GM19463 (cell line): ENCODE data around the gene NLGN1.

Experiments
- ATAC-seq: cut with Tn5 transposase; IDR thresholded peaks from one replicate; pipeline ENCODE4 v1.9.1; 2021; ENCODE audit warnings: mild to moderate bottlenecking, moderate library complexity; ENCODE audit not compliant: unreplicated experiment

NLGN1 gene

GRCh38 chr3:173945806-173946205 lies 548.3 kb downstream of the NLGN1 start:
- no peak for ATAC-seq

DNA sequence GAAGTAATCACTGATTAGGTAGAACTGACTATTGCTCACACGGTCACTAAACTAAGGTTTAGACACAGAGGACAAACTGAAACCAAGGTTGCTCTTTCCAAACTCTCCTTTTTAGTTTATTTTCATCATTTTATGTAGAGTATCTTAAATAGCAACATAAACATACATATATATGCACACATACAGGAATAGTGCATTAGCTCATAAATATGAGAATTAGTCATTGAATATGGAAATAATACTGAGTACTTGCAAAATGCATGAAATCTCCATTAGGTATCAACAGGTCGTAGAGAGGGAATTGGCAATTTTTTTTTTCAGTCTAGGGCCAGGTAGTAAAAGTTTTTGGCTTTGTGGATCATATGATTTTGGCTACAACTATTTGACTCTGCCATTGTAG lies 557.1 kb downstream of the NLGN1 start:
- ATAC-seq = no peak

DNA sequence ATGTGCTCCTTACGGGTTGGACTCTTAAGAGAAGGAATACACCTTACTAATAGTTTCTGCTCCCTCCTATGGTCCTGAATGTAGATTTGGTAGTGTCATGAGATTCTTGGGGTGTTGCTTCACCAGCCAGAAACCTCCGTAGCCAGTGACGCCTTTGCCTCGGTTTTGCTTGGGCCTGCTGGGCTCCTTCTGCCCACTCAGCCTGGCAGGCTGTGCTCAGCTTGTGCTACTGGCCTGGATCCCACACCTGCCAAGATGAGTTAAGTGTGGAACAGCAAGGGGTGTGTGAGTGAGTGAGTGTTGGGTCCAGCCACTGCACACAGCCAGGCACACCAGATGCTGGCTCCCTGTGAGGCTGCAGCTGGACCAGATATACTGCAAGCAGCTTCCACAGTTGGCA lies 560.1 kb downstream of the NLGN1 start:
- no peak for ATAC-seq

GRCh38 chr3:173958805-173959204 lies 561.3 kb downstream of the NLGN1 start:
- no peak for ATAC-seq

DNA sequence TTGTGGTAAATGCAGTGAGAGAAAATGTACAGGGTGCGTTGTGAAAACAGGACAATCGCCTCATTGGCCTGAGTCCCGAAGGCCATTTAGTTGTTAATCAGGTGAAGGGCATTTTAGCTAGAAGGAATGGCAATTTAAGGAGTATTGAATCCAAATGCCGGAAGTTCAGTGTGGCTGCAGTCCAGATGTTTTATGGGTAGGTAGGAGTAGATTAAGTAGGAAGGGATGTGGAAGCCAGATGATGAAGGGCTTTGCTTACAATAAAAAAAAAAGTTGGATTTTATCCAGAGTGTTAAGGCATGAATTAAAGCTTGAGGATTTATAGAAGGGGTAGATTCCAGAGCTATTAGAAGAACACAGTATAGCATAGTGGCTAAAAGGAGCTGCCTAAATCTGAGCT lies 572.7 kb downstream of the NLGN1 start:
- no peak for ATAC-seq

DNA sequence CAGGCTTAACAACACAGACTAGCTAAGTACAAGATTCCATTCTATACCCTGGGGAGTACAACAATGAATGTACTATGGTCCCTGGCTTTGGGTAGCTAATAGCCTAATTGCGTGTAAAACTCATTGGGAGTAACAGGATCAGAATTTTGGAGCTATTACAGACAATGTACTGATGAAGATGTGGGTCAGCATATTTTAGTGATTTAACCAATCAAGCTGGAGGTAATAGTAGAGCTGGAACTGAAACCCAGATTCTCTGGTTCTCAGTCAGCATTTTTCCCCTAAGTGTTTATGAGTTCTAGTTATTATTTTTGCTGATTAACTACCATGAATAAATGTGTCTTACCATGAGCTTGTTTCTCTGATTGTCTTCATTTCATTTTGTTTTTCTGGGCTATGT lies 578.7 kb downstream of the NLGN1 start:
- ATAC-seq = peak; percentile 68

GRCh38 chr3:173977747-173978146 lies 580.2 kb downstream of the NLGN1 start:
- ATAC-seq = no peak

- no peak for ATAC-seq
Observed at GRCh38 chr3:173983343-173983742, 585.8 kb downstream of the NLGN1 start.

GRCh38 chr3:173986861-173987410 lies 589.4 kb downstream of the NLGN1 start:
- ATAC-seq = no peak

GRCh38 chr3:173988909-173989308 lies 591.4 kb downstream of the NLGN1 start:
- no peak for ATAC-seq

GRCh38 chr3:173992416-173992815 lies 594.9 kb downstream of the NLGN1 start:
- ATAC-seq = no peak

- ATAC-seq = no peak
Observed at GRCh38 chr3:173993299-173993698, 595.8 kb downstream of the NLGN1 start.

DNA sequence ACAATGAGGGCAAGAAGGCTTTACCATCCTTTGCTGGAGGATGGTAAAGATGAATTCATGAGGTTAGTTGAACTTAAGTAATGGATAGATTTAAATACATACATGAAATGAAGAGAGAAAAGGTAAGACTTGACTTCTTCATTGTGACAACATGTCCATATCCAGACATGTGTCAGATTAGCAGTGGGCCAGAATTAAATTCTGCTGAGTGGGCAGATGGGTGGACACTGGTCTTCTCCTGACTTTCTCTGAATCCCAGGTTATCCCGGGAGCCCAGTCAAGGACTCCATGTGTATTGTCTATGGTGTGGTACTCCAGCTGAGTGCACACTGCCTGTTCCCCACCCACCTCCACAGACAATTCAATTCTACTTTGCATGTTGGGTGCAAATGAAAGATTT lies 603.1 kb downstream of the NLGN1 start:
- ATAC-seq = no peak

DNA sequence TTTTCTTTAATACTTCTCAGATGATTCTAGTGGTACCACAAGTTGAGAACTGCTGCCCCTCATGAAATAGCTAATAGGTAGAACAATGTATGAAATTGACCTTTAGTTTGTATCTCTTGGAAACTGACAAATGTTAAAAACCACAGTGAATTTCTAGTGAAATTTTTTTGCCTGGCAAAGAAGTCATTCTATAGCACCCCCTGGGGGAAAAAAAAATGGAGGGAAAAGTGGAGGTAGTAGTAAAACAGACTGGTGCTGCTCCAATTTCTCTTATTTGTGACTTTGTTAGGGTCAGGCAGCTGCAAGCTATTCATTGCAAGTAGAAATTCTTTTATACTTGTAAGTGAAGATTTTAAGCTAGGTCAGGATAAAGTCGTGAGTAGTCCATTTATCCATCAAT lies 605.0 kb downstream of the NLGN1 start:
- ATAC-seq = no peak

DNA sequence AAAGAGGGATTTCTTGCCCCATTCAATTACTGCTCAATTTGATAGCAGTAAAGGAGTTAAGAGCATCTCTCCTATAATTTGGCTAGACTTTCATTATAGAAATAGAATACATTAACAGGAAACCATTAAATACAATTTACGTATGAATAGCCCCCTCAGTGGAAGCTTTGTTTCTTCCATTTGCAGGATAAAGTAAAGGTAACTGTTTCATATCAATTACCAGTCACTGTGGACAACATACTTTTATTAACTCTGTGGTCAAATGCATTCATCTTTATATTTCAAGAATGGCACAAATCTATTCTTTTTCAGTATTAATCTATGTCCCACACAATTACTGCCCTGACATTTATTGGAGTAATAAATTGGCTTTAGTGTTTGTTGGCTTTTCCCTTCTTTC lies 613.4 kb downstream of the NLGN1 start:
- ATAC-seq = no peak

GRCh38 chr3:174016186-174016585 lies 618.6 kb downstream of the NLGN1 start:
- ATAC-seq = no peak

GRCh38 chr3:174020156-174020555 lies 622.6 kb downstream of the NLGN1 start:
- ATAC-seq = no peak

GRCh38 chr3:174023421-174023820 lies 625.9 kb downstream of the NLGN1 start:
- ATAC-seq = no peak

DNA sequence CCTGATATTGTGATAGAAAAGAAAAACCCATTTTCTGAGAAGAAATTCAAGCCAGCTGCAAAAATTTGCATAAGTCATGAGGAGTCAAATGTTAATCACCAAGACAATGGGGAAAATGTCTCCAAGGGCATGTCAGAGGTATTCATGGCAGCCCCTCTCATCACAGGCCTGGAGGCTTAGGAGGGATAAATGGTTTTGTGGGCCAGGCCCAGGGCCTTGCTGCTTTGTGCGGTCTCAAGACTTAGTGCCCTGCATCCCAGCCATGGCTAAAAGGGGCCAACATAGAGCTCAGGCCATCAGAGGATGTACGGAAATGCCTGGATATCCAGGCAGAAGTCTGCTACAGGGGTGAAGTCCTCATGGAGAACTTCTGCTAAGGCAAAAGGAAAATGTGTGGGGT lies 631.1 kb downstream of the NLGN1 start:
- no peak for ATAC-seq

DNA sequence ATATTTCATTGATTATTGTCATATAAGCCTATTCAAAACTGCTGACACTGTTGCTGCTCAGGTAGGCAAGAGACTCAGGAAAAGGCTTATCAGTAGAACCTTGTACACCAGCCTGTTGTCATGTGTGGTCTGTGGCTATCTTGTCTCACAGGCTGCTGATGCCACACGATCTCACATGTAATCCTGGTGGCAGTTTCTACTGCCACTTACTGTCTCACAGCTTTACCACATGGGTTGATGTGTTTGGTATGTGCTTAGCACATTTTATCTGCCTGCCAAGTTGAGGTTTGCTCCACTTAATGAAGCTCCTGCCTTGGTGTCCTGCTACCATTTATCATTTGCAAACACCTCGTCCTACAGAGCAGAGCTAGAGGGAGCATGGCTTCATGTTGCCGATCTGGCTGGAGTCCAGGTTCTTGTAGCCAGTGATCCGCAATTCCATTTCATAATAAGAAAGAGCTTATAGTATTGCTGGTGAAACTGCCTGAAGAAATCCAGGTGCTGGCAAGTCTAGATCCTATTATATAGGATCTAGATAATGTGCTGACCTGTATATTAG lies 637.9 kb downstream of the NLGN1 start:
- no peak for ATAC-seq

DNA sequence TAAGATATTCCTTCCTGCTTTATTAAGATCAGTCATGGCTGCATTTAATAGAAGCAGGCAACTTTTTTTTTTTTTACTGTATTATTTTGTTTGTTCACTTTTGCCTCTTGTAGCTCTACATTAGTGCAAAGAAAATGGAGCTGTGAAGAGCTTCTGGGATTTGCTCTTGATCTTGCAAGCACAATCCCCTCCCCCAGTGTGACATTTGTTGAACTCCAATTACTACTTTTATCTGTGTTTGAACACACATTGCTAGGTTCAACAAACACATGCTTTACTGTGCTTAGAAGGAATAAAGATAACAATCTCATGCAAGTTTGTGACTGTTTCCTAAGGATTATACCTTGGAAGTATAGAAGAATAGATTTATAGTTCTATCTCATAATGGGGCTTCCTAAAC lies 648.8 kb downstream of the NLGN1 start:
- ATAC-seq = no peak

GRCh38 chr3:174049472-174049871 lies 651.9 kb downstream of the NLGN1 start:
- ATAC-seq = no peak

DNA sequence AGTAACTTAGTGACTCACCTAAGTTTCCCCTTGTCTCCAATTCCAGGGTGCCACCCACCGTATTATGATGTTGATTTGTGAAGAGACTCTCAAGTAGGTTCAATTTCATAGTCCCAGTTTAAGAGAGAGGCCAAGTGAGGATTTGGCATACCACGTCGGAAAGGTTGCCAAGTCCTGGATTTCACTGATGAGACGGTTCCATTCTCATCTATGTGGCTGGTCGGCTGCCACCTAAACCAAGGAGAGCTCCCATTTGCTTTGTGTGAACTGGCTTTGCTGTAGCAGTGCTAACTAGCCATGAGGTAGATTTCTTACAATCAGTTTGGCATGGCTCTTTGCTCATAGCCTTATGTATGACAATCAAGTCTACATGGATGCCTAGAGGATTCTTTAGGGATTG lies 653.6 kb downstream of the NLGN1 start:
- no peak for ATAC-seq
